ENCODE data around the gene SYT5. TPM values are rescaled to one million over a fixed set of nuclear protein-coding genes. Genes with fewer than 3 reads are reported as not detected.

SYT5 gene
- total and polyA plus RNA-seq, 2 of the 13 experiments (the other 11 are each of a cell fraction or from before 2014, with no cell fraction given) = not detected

GRCh38 chr19:55173714-55174409, 6.2 kb downstream of the SYT5 start (continued):
- TF ChIP-seq HMGA1 (CRISPR knock-in tag; conservative IDR thresholded peaks at IDR 0.05) (no peak), JUNB (CRISPR knock-in tag; IDR thresholded peaks at IDR 0.05; ENCODE audit: borderline replicate concordance) (no peak), ZNF777 (CRISPR knock-in tag; IDR thresholded peaks at IDR 0.05) (peak; percentile 48; the same call in 1 of the 2 replicates), ZNF382 (CRISPR knock-in tag; IDR thresholded peaks at IDR 0.05; ENCODE audit: borderline replicate concordance) (no peak), ZNF597 (CRISPR knock-in tag; IDR thresholded peaks at IDR 0.05) (no peak), TAF15 (IDR thresholded peaks at IDR 0.05; ENCODE audit: low read depth, low read length, poor library complexity, severe bottlenecking) (no peak), STAT5B (CRISPR knock-in tag; IDR thresholded peaks at IDR 0.05) (no peak), ZBTB1 (CRISPR knock-in tag; IDR thresholded peaks at IDR 0.05; ENCODE audit: borderline replicate concordance) (no peak), ZNF33A (CRISPR knock-in tag; IDR thresholded peaks at IDR 0.05; ENCODE audit: borderline replicate concordance) (no peak), ZNF282 (IDR thresholded peaks at IDR 0.05; ENCODE audit: partially characterized antibody) (no peak), CREM (IDR thresholded peaks at IDR 0.05) (no peak), CREM (CRISPR knock-in tag; IDR thresholded peaks at IDR 0.05) (no peak), GABPB1 (CRISPR knock-in tag; IDR thresholded peaks at IDR 0.05) (peak; percentile 69; the same call in 1 of the 2 replicates), FOXK1 (CRISPR knock-in tag; IDR thresholded peaks at IDR 0.05; ENCODE audit: borderline replicate concordance, low read depth) (no peak)
- TF ChIP-seq, protein P1, sequence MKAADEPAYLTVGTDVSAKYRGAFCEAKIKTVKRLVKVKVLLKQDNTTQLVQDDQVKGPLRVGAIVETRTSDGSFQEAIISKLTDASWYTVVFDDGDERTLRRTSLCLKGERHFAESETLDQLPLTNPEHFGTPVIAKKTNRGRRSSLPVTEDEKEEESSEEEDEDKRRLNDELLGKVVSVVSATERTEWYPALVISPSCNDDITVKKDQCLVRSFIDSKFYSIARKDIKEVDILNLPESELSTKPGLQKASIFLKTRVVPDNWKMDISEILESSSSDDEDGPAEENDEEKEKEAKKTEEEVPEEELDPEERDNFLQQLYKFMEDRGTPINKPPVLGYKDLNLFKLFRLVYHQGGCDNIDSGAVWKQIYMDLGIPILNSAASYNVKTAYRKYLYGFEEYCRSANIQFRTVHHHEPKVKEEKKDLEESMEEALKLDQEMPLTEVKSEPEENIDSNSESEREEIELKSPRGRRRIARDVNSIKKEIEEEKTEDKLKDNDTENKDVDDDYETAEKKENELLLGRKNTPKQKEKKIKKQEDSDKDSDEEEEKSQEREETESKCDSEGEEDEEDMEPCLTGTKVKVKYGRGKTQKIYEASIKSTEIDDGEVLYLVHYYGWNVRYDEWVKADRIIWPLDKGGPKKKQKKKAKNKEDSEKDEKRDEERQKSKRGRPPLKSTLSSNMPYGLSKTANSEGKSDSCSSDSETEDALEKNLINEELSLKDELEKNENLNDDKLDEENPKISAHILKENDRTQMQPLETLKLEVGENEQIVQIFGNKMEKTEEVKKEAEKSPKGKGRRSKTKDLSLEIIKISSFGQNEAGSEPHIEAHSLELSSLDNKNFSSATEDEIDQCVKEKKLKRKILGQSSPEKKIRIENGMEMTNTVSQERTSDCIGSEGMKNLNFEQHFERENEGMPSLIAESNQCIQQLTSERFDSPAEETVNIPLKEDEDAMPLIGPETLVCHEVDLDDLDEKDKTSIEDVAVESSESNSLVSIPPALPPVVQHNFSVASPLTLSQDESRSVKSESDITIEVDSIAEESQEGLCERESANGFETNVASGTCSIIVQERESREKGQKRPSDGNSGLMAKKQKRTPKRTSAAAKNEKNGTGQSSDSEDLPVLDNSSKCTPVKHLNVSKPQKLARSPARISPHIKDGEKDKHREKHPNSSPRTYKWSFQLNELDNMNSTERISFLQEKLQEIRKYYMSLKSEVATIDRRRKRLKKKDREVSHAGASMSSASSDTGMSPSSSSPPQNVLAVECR (CRISPR knock-in tag; IDR thresholded peaks at IDR 0.05; ENCODE audit: borderline replicate concordance) = no peak; the same call in 1 of the 2 replicates
- TF ChIP-seq, protein P2, sequence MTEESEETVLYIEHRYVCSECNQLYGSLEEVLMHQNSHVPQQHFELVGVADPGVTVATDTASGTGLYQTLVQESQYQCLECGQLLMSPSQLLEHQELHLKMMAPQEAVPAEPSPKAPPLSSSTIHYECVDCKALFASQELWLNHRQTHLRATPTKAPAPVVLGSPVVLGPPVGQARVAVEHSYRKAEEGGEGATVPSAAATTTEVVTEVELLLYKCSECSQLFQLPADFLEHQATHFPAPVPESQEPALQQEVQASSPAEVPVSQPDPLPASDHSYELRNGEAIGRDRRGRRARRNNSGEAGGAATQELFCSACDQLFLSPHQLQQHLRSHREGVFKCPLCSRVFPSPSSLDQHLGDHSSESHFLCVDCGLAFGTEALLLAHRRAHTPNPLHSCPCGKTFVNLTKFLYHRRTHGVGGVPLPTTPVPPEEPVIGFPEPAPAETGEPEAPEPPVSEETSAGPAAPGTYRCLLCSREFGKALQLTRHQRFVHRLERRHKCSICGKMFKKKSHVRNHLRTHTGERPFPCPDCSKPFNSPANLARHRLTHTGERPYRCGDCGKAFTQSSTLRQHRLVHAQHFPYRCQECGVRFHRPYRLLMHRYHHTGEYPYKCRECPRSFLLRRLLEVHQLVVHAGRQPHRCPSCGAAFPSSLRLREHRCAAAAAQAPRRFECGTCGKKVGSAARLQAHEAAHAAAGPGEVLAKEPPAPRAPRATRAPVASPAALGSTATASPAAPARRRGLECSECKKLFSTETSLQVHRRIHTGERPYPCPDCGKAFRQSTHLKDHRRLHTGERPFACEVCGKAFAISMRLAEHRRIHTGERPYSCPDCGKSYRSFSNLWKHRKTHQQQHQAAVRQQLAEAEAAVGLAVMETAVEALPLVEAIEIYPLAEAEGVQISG (CRISPR knock-in tag; IDR thresholded peaks at IDR 0.05) = 0 out of 2 replicates have a peak, but pooled peaks have one; percentile 26
- TF ChIP-seq, protein P3, sequence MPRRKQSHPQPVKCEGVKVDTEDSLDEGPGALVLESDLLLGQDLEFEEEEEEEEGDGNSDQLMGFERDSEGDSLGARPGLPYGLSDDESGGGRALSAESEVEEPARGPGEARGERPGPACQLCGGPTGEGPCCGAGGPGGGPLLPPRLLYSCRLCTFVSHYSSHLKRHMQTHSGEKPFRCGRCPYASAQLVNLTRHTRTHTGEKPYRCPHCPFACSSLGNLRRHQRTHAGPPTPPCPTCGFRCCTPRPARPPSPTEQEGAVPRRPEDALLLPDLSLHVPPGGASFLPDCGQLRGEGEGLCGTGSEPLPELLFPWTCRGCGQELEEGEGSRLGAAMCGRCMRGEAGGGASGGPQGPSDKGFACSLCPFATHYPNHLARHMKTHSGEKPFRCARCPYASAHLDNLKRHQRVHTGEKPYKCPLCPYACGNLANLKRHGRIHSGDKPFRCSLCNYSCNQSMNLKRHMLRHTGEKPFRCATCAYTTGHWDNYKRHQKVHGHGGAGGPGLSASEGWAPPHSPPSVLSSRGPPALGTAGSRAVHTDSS (CRISPR knock-in tag; conservative IDR thresholded peaks at IDR 0.05) = no peak
- TF ChIP-seq, protein P4, sequence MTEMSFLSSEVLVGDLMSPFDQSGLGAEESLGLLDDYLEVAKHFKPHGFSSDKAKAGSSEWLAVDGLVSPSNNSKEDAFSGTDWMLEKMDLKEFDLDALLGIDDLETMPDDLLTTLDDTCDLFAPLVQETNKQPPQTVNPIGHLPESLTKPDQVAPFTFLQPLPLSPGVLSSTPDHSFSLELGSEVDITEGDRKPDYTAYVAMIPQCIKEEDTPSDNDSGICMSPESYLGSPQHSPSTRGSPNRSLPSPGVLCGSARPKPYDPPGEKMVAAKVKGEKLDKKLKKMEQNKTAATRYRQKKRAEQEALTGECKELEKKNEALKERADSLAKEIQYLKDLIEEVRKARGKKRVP (CRISPR knock-in tag; IDR thresholded peaks at IDR 0.05) = no peak
